A549 treated with Hydrocortisone at 1 μM for 4 hours (cell line): ENCODE data around the gene RDM1. TPM values are rescaled to one million over a fixed set of nuclear protein-coding genes. Genes with fewer than 3 reads are reported as not detected.

Source experiments
- total RNA-seq: library from RNA; stranded (reverse); fragments of 200-300 nt; extraction: Qiagen RNA extraction; gene quantifications from 5 replicates; pipeline ENCODE4 v1.2.3, GENCODE V29; 2022

RDM1 gene
- 2.4 to 3.0 TPM (median 2.8 TPM) in 5 replicates for total RNA-seq

GRCh38 chr17:35930211-35931065 is at the start of gene RDM1:
Gene RDM1, minus strand, starts transcription at chr17:35930773. Its CDS starts 46 bp downstream, at chr17:35930727.

GRCh38 chr17:35943537-35943936 is 13.0 kb upstream of the RDM1 start, which contains the start of gene LYZL6:
Gene LYZL6, minus strand, starts transcription at chr17:35943713. Its CDS starts 4,357 bp downstream, at chr17:35939356.

GRCh38 chr17:35879773-35880654 is 50.6 kb downstream of the RDM1 start, which contains the start of gene CCL5:
Gene CCL5, minus strand, starts transcription at chr17:35880360.

GRCh38 chr17:35868737-35869136 is 61.8 kb downstream of the RDM1 start, which contains the start of gene HEATR9:
Gene HEATR9, minus strand, starts transcription at chr17:35868891. Its CDS starts 149 bp downstream, at chr17:35868742.

Other genes starting within 250 kb of the RDM1 start
- gene RASL10B, start 199.1 kb downstream of the RDM1 start, total RNA-seq: 0.13 to 0.15 TPM (median 0.14 TPM) in 5 replicates
- 0.05 to 0.16 TPM (median 0.07 TPM) in 5 replicates for gene GAS2L2, start 177.5 kb downstream of the RDM1 start, total RNA-seq
- 0.23 to 0.44 TPM (median 0.41 TPM) in 4 of 5 replicates, not detected in the other for gene C17orf50, start 169.9 kb downstream of the RDM1 start, total RNA-seq
- gene MMP28, start 135.1 kb downstream of the RDM1 start, total RNA-seq: 5.2 to 8.2 TPM (median 6.7 TPM) in 5 replicates
- gene TAF15, start 121.3 kb downstream of the RDM1 start, total RNA-seq: 198 to 262 TPM (median 206 TPM) in 5 replicates
- gene HEATR9, start 61.9 kb downstream of the RDM1 start, total RNA-seq: not detected in 5 replicates
- 0.76 to 1.5 TPM (median 1.3 TPM) in 5 replicates for gene CCL5, start 50.4 kb downstream of the RDM1 start, total RNA-seq
- not detected in 5 replicates for gene LYZL6, start 12.9 kb upstream of the RDM1 start, total RNA-seq
- gene CCL16, start 50.7 kb upstream of the RDM1 start, total RNA-seq: not detected in 5 replicates
- gene CCL14, start 56.0 kb upstream of the RDM1 start, total RNA-seq: not detected in 5 replicates
- 0.09 to 0.13 TPM in 2 of 5 replicates, not detected in the others for gene CCL15, start 70.8 kb upstream of the RDM1 start, total RNA-seq
- not detected in 5 replicates for gene CCL23, start 87.2 kb upstream of the RDM1 start, total RNA-seq
- not detected in 5 replicates for gene CCL18, start 133.5 kb upstream of the RDM1 start, total RNA-seq
- gene CCL3, start 159.4 kb upstream of the RDM1 start, total RNA-seq: not detected in 5 replicates
- gene CCL4, start 173.1 kb upstream of the RDM1 start, total RNA-seq: not detected in 5 replicates
- 2.1 to 3.6 TPM (median 2.5 TPM) in 5 replicates for gene TBC1D3B, start 245.9 kb upstream of the RDM1 start, total RNA-seq